ENCODE measurements around the gene SRP72. TPM values are rescaled to one million over a fixed set of nuclear protein-coding genes. Genes with fewer than 3 reads are reported as not detected.

Gene SRP72
- total RNA-seq, 1 experiment from 2014 or later = 92.4 TPM

- Histone ChIP-seq H3K4me1 (replicated peaks; ENCODE audit: insufficient read depth) (no peaks in the 10 kb centered on the region), H3F3A (ENCODE audit: insufficient read depth, low read depth) (no peaks in the 10 kb centered on the region), H3K36me3 (ENCODE audit: low read depth) (peaks cover 30% of the 10 kb centered on the region; the same call in 1 of the 2 replicates), H4K20me1 (ENCODE audit: insufficient read depth) (no peaks in the 10 kb centered on the region), H3K27me3 (ENCODE audit: insufficient read depth, low read depth) (no peaks in the 10 kb centered on the region), H3K27ac (no peak overlapping the region), H3K9me3 (ENCODE audit: insufficient read depth, low read depth) (no peaks in the 10 kb centered on the region), H3K4me2 (no peak overlapping the region), H3K79me2 (ENCODE audit: low read depth) (peaks cover 4% of the 10 kb centered on the region; the same call in 1 of the 2 replicates), H3K9me2 (ENCODE audit: insufficient read depth) (no peaks in the 10 kb centered on the region), H3K4me3 (no peak overlapping the region), H2AFZ (no peak overlapping the region)
- no TSS peak for BruUV-seq (replicated peaks)
- DNase-seq = no peak
- CTCF ChIA-PET = no interaction called here
- POLR2A ChIA-PET (ENCODE audit: unreplicated experiment) = no interaction called here
- TF ChIP-seq CTCF (conservative IDR thresholded peaks at IDR 0.05) = no peak
- no peak for TF ChIP-seq EZH2 (IDR thresholded peaks at IDR 0.05; ENCODE audit: low read depth)
- intact Hi-C loops (cut with micrococcal nuclease; ENCODE audit: unreplicated experiment) = no loop called here
These were observed 8.5 kb downstream of the SRP72 start for GRCh38 chr4:56475917-56476316.

GRCh38 chr4:56477192-56477702 is 9.8 kb downstream of the SRP72 start:
- POLR2A ChIA-PET (ENCODE audit: unreplicated experiment) = interaction anchor here (0.5 kb wide), 1 partner anchor 72 kb away, joined by 7 read pairs; no protein-coding TSS in a partner anchor
- H3K27me3 ChIP-seq (ENCODE audit: insufficient read depth, low read depth) = no peaks in the 10 kb centered on the region
- TF ChIP-seq EZH2 (IDR thresholded peaks at IDR 0.05; ENCODE audit: low read depth) (no peak), CTCF (conservative IDR thresholded peaks at IDR 0.05) (no peak)
- no peak overlapping the region for H3K27ac ChIP-seq
- intact Hi-C loops (cut with micrococcal nuclease; ENCODE audit: unreplicated experiment) = no loop called here
- H3K9me3 ChIP-seq (ENCODE audit: insufficient read depth, low read depth) = no peaks in the 10 kb centered on the region
- H3K4me2 ChIP-seq = no peak overlapping the region
- H3F3A ChIP-seq (ENCODE audit: insufficient read depth, low read depth) = no peaks in the 10 kb centered on the region
- H3K79me2 ChIP-seq (ENCODE audit: low read depth) = no peaks in the 10 kb centered on the region
- H4K20me1 ChIP-seq (ENCODE audit: insufficient read depth) = no peaks in the 10 kb centered on the region
- CTCF ChIA-PET = no interaction called here
- H3K4me1 ChIP-seq (replicated peaks; ENCODE audit: insufficient read depth) = no peaks in the 10 kb centered on the region
- DNase-seq = no peak
- BruUV-seq (replicated peaks) = no TSS peak
- H2AFZ ChIP-seq = no peak overlapping the region
- peaks cover 20% of the 10 kb centered on the region; the same call in 1 of the 2 replicates for H3K36me3 ChIP-seq (ENCODE audit: low read depth)
- no peaks in the 10 kb centered on the region for H3K9me2 ChIP-seq (ENCODE audit: insufficient read depth)
- H3K4me3 ChIP-seq = no peak overlapping the region

GRCh38 chr4:56480691-56481090 is 13.3 kb downstream of the SRP72 start:
- Histone ChIP-seq H3K36me3 (ENCODE audit: low read depth) (0 out of 2 replicates have a peak, but pooled peaks cover 1% of the 10 kb centered on the region), H3K27ac (no peak overlapping the region), H3K9me2 (ENCODE audit: insufficient read depth) (no peaks in the 10 kb centered on the region), H3K79me2 (ENCODE audit: low read depth) (no peaks in the 10 kb centered on the region), H3K4me1 (replicated peaks; ENCODE audit: insufficient read depth) (no peaks in the 10 kb centered on the region), H3K4me2 (no peak overlapping the region), H3F3A (ENCODE audit: insufficient read depth, low read depth) (no peaks in the 10 kb centered on the region; the same call in 1 of the 2 replicates), H4K20me1 (ENCODE audit: insufficient read depth) (no peaks in the 10 kb centered on the region), H3K27me3 (ENCODE audit: insufficient read depth, low read depth) (no peaks in the 10 kb centered on the region), H3K9me3 (ENCODE audit: insufficient read depth, low read depth) (no peaks in the 10 kb centered on the region), H2AFZ (no peak overlapping the region), H3K4me3 (no peak overlapping the region)
- TF ChIP-seq EZH2 (IDR thresholded peaks at IDR 0.05; ENCODE audit: low read depth) (no peak), CTCF (conservative IDR thresholded peaks at IDR 0.05) (no peak)
- no TSS peak for BruUV-seq (replicated peaks)
- DNase-seq = no peak
- ChIA-PET POLR2A (ENCODE audit: unreplicated experiment) (interaction anchor here (0.6 kb wide), 1 partner anchor 13 kb away, joined by 7 read pairs; no protein-coding TSS in a partner anchor), CTCF (no interaction called here)
- intact Hi-C loops (cut with micrococcal nuclease; ENCODE audit: unreplicated experiment) = no loop called here

Data from PC-9 (cell line).